Liver (tissue), 9 donors: ENCODE data around the gene LTO1. TPM values are rescaled to one million over a fixed set of nuclear protein-coding genes. Genes with fewer than 3 reads are reported as not detected.

Source experiments
- DNase-seq: peaks from one replicate; pipeline ENCODE4 v3.0.0-alpha.2; 2017; ENCODE audit warnings: low spot score
- H3K27ac ChIP-seq, 2 donors: one replicate each; pipeline ENCODE4 v1.7.0; 2013; ENCODE audit warnings: inconsistent platforms in 2 of 2, low read length in 2 of 2, control low read depth in 1 of 2, low read depth in 1 of 2, mild to moderate bottlenecking in 1 of 2
- H3K27me3 ChIP-seq, 4 donors: one replicate each; pipeline versions ENCODE4 v1.6.1 to v1.7.0; 2013; ENCODE audit warnings: low read length in 3 of 4, inconsistent platforms in 1 of 4, mild to moderate bottlenecking in 1 of 4, moderate library complexity in 1 of 4; ENCODE audit not compliant: control insufficient read depth in 4 of 4, insufficient read depth in 4 of 4
- H3K36me3 ChIP-seq, 4 donors: one replicate each; pipeline versions ENCODE4 v1.6.1 to v1.7.0; 2013; ENCODE audit warnings: low read length in 3 of 4, mild to moderate bottlenecking in 3 of 4, low read depth in 1 of 4, moderate library complexity in 1 of 4; ENCODE audit not compliant: control insufficient read depth in 4 of 4, insufficient read depth in 3 of 4
- H3K4me1 ChIP-seq, 4 donors: one replicate each; pipeline versions ENCODE4 v1.6.1 to v1.7.0; 2013; ENCODE audit warnings: low read length in 3 of 4, mild to moderate bottlenecking in 3 of 4, moderate library complexity in 1 of 4; ENCODE audit not compliant: control insufficient read depth in 4 of 4, insufficient read depth in 4 of 4
- H3K4me3 ChIP-seq, 3 donors: one replicate each; pipeline versions ENCODE4 v1.6.1 to v1.7.0; 2013; ENCODE audit warnings: low read length in 3 of 3, control low read depth in 1 of 3, low read depth in 1 of 3, mild to moderate bottlenecking in 1 of 3
- H3K9ac ChIP-seq, 2 donors: one replicate each; pipeline ENCODE4 v1.7.0; 2013; ENCODE audit warnings: low read length in 2 of 2, mild to moderate bottlenecking in 2 of 2, moderate library complexity in 2 of 2, control low read depth in 1 of 2, low read depth in 1 of 2
- H3K9me3 ChIP-seq, 4 donors: one replicate each; pipeline versions ENCODE4 v1.6.1 to v1.7.0; 2013; ENCODE audit warnings: low read length in 3 of 4; ENCODE audit not compliant: control insufficient read depth in 4 of 4
- ATF3 ChIP-seq: IDR thresholded peaks from 2 replicates; pipeline ENCODE4 v1.6.1; 2016; ENCODE audit warnings: antibody characterized with exemption
- CTCF ChIP-seq: fragments of 150-350 bp; IDR thresholded peaks from 2 replicates; pipeline ENCODE4 v1.5.1; 2017; ENCODE audit warnings: improper control_type of control experiment, low read depth, low read length; ENCODE audit not compliant: missing input control
- EGR1 ChIP-seq, 2 donors: IDR thresholded peaks; 2 replicates each; pipeline ENCODE4 v1.6.1; 2016 to 2018; ENCODE audit warnings: antibody characterized with exemption in 2 of 2, low read depth in 2 of 2
- FOXA1 ChIP-seq: IDR thresholded peaks from 2 replicates; pipeline ENCODE4 v1.6.1; 2016; ENCODE audit warnings: antibody characterized with exemption
- GABPA ChIP-seq, 2 donors: IDR thresholded peaks in 1 of 2; conservative IDR thresholded peaks in 1 of 2; 2 replicates each; pipeline ENCODE4 v1.6.1; 2016; ENCODE audit warnings: antibody characterized with exemption in 2 of 2, mild to moderate bottlenecking in 1 of 2, moderate library complexity in 1 of 2
- HNF4A ChIP-seq, 2 donors: conservative IDR thresholded peaks; 2 replicates each; pipeline ENCODE4 v1.6.1; 2016; ENCODE audit warnings: antibody characterized with exemption in 2 of 2, mild to moderate bottlenecking in 2 of 2
- HNF4G ChIP-seq: IDR thresholded peaks from 2 replicates; pipeline ENCODE4 v1.6.1; 2016; ENCODE audit warnings: antibody characterized with exemption
- JUND ChIP-seq, 2 donors: IDR thresholded peaks; 2 replicates each; pipeline ENCODE4 v1.6.1; 2016; ENCODE audit warnings: antibody characterized with exemption in 2 of 2
- MAX ChIP-seq: IDR thresholded peaks from 2 replicates; pipeline ENCODE4 v1.6.1; 2016; ENCODE audit warnings: antibody characterized with exemption
- NR2F2 ChIP-seq: IDR thresholded peaks from 2 replicates; pipeline ENCODE4 v1.6.1; 2016; ENCODE audit warnings: antibody characterized with exemption
- RAD21 ChIP-seq, 2 donors: IDR thresholded peaks; 2 replicates each; pipeline ENCODE4 v1.6.1; 2016; ENCODE audit warnings: antibody characterized with exemption in 2 of 2, mild to moderate bottlenecking in 2 of 2
- REST ChIP-seq: IDR thresholded peaks from 2 replicates; pipeline ENCODE4 v1.6.1; 2016; ENCODE audit warnings: antibody characterized with exemption, mild to moderate bottlenecking
- RXRA ChIP-seq, 2 donors: IDR thresholded peaks; 2 replicates each; pipeline ENCODE4 v1.6.1; 2017 to 2018; ENCODE audit warnings: antibody characterized with exemption in 2 of 2, mild to moderate bottlenecking in 1 of 2
- SP1 ChIP-seq: IDR thresholded peaks from 2 replicates; pipeline ENCODE4 v1.6.1; 2018; ENCODE audit warnings: antibody characterized with exemption, mild to moderate bottlenecking
- TAF1 ChIP-seq: conservative IDR thresholded peaks from 2 replicates; pipeline ENCODE4 v1.6.1; 2016; ENCODE audit warnings: antibody characterized with exemption, mild to moderate bottlenecking
- YY1 ChIP-seq: IDR thresholded peaks from 2 replicates; pipeline ENCODE4 v1.6.1; 2016; ENCODE audit warnings: antibody characterized with exemption, mild to moderate bottlenecking
- ZBTB33 ChIP-seq: IDR thresholded peaks from 2 replicates; pipeline ENCODE4 v1.6.1; 2016; ENCODE audit warnings: antibody characterized with exemption
- WGBS: extraction: QIAGEN DNeasy Blood & Tissue Kit; methylation state at CpG from one replicate; pipeline ENCODE4 v1.1.7; 2013; 5-methylcytosine and 5-hydroxymethylcytosine counted together
- polyA plus RNA-seq, 2 donors: library from polyadenylated mRNA; stranded (reverse) in 1 of 2; unstranded in 1 of 2; fragments of 200-250 nt in 1 of 2; fragments of >200 nt in 1 of 2; fragmentation: Nextera tagmentation in 1 of 2; extraction: Ambion mirVana in 1 of 2; gene quantifications; one replicate each; pipeline versions ENCODE4 v1.2.1 to v1.2.3, GENCODE V29; 2013 to 2015
- total RNA-seq, 2 donors: library from RNA; depleted of rRNA; stranded (reverse); fragments of >200 nt; gene quantifications; one replicate each; pipeline ENCODE4 v1.2.3, GENCODE V29; 2014
- donor health status: healthy.
- donor health status: healthy.
- donor health status: healthy.
- donor health status: healthy.
- donor health status: healthy.

LTO1 gene
- total and polyA plus RNA-seq, 4 donors = 4.9 to 12.3 (median 7.3) TPM

GRCh38 chr11:69640260-69640994, 34.7 kb downstream of the LTO1 start:
- H3K9ac ChIP-seq = peak overlapping the region; percentile 27 to 60
- WGBS = 2% methylated on average over 43 of the region's 43 CpGs
- no peak for DNase-seq
- H3K27me3 ChIP-seq = no peaks in the 10 kb centered on the region
- no peaks in the 10 kb centered on the region for H3K9me3 ChIP-seq
- no peak for TF ChIP-seq JUND (IDR thresholded peaks at IDR 0.05)
- TF ChIP-seq YY1 = peak; percentile 72
- peaks cover 0 to 14% (median 0%) of the 10 kb centered on the region in 4 donors for H3K36me3 ChIP-seq
- H3K27ac ChIP-seq = peak overlapping the region; percentile 45 to 73
- peaks cover 22 to 71% (median 48%) of the 10 kb centered on the region in 4 donors for H3K4me1 ChIP-seq
- H3K4me3 ChIP-seq = peak overlapping the region; percentile 23 to 94 (median 49)

GRCh38 chr11:69639831-69640230, 35.3 kb downstream of the LTO1 start:
- DNase-seq = no peak
- Histone ChIP-seq H3K4me3 (peak overlapping the region in 2 of 3 donors; percentile 23 to 94), H3K27me3 (no peaks in the 10 kb centered on the region), H3K4me1 (peaks cover 22 to 77% (median 52%) of the 10 kb centered on the region in 4 donors), H3K9ac (peak overlapping the region; percentile 27 to 60), H3K9me3 (no peaks in the 10 kb centered on the region), H3K36me3 (peaks cover 0 to 11% (median 0%) of the 10 kb centered on the region in 4 donors), H3K27ac (no peak overlapping the region)
- TF ChIP-seq ATF3 (no peak), NR2F2 (no peak), HNF4A (conservative IDR thresholded peaks at IDR 0.05) (no peak), RXRA (IDR thresholded peaks at IDR 0.05) (no peak), SP1 (no peak), CTCF (no peak), GABPA (IDR thresholded peaks at IDR 0.05 in 1 of 2, conservative IDR thresholded peaks at IDR 0.05 in 1 of 2) (no peak), EGR1 (IDR thresholded peaks at IDR 0.05; ENCODE audit: low read depth in 2 of 2) (no peak), RAD21 (IDR thresholded peaks at IDR 0.05) (no peak), REST (no peak), ZBTB33 (no peak), MAX (no peak), TAF1 (no peak), FOXA1 (no peak), JUND (IDR thresholded peaks at IDR 0.05) (no peak), YY1 (no peak), HNF4G (no peak)
- 5% methylated on average over 9 of the region's 9 CpGs for WGBS
